Neuronal stem cell (in vitro differentiated cells): Measurements from ENCODE around the gene PCDH11X. TPM values are rescaled to one million over a fixed set of nuclear protein-coding genes. Genes with fewer than 3 reads are reported as not detected.
"Not testable (repeated sequence)": the region's sequence is repeated elsewhere in the genome, so short reads cannot be mapped to it uniquely, and the experiment has no call there.

ENCODE experiments used
- DNase-seq: peaks from one replicate; pipeline ENCODE4 v3.0.0-alpha.2; 2013; ENCODE audit warnings: low spot score
- H2AFZ ChIP-seq: one replicate; pipeline ENCODE4 v1.6.1; 2013; ENCODE audit warnings: mild to moderate bottlenecking, low read length, inconsistent platforms
- H2AK5ac ChIP-seq: 2 replicates; pipeline ENCODE4 v1.6.1; 2013; ENCODE audit warnings: low read depth, mild to moderate bottlenecking, inconsistent platforms, low read length, moderate library complexity, mixed read lengths
- H2BK120ac ChIP-seq: 2 replicates; pipeline ENCODE4 v1.6.1; 2013; ENCODE audit warnings: low read depth, mild to moderate bottlenecking, inconsistent platforms, low read length, moderate library complexity, mixed read lengths
- H2BK12ac ChIP-seq: one replicate; pipeline ENCODE4 v1.6.1; 2013; ENCODE audit warnings: low read length, inconsistent platforms
- H2BK15ac ChIP-seq: 2 replicates; pipeline ENCODE4 v1.6.1; 2013; ENCODE audit warnings: mild to moderate bottlenecking, low read length, inconsistent platforms, mixed read lengths
- H2BK5ac ChIP-seq: one replicate; pipeline ENCODE4 v1.6.1; 2013; ENCODE audit warnings: inconsistent platforms, mild to moderate bottlenecking, low read length, moderate library complexity
- H3K14ac ChIP-seq: one replicate; pipeline ENCODE4 v1.6.1; 2013; ENCODE audit warnings: low read length, inconsistent platforms
- H3K18ac ChIP-seq: 2 replicates; pipeline ENCODE4 v1.6.1; 2013; ENCODE audit warnings: low read length, inconsistent platforms
- H3K23ac ChIP-seq: 2 replicates; pipeline ENCODE4 v1.6.1; 2013; ENCODE audit warnings: low read depth, mild to moderate bottlenecking, mixed read lengths, low read length, inconsistent platforms; ENCODE audit not compliant: poor library complexity
- H3K27ac ChIP-seq: replicated peaks from 3 replicates; pipeline ENCODE4 v1.5.1; 2013; ENCODE audit warnings: low read length, inconsistent platforms
- H3K27me3 ChIP-seq, 3 experiments: 2 replicates each; pipeline ENCODE4 v1.6.1; 2013; ENCODE audit warnings: low read length in 3 of 3, mild to moderate bottlenecking in 2 of 3, inconsistent platforms in 1 of 3, low read depth in 1 of 3, mixed read lengths in 1 of 3, moderate library complexity in 1 of 3; ENCODE audit not compliant: control insufficient read depth in 3 of 3, insufficient read depth in 3 of 3
- H3K36me3 ChIP-seq, 2 donors: replicated peaks in 1 of 2; 2 replicates each; pipeline ENCODE4 v1.6.1; 2013; ENCODE audit warnings: low read length in 2 of 2; ENCODE audit not compliant: control insufficient read depth in 2 of 2, insufficient read depth in 2 of 2
- H3K4ac ChIP-seq: 2 replicates; pipeline ENCODE4 v1.6.1; 2013; ENCODE audit warnings: inconsistent platforms, mild to moderate bottlenecking, low read length, moderate library complexity
- H3K4me1 ChIP-seq, 2 donors: 1 replicate in 1 of 2; 2 replicates in 1 of 2; pipeline ENCODE4 v1.6.1; 2013; ENCODE audit warnings: low read length in 2 of 2, low read depth in 1 of 2; ENCODE audit not compliant: control insufficient read depth in 2 of 2, insufficient read depth in 1 of 2
- H3K4me2 ChIP-seq: one replicate; pipeline ENCODE4 v1.6.1; 2013; ENCODE audit warnings: mild to moderate bottlenecking, low read length, inconsistent platforms; ENCODE audit not compliant: insufficient read depth, poor library complexity, severe bottlenecking
- H3K4me3 ChIP-seq, 2 donors: 2 replicates each; pipeline ENCODE4 v1.5.1; 2013; ENCODE audit warnings: low read length in 2 of 2, mild to moderate bottlenecking in 2 of 2, inconsistent platforms in 1 of 2, moderate library complexity in 1 of 2
- H3K79me1 ChIP-seq: one replicate; pipeline ENCODE4 v1.6.1; 2013; ENCODE audit warnings: low read depth, mild to moderate bottlenecking, inconsistent platforms, low read length, moderate library complexity
- H3K9ac ChIP-seq: one replicate; pipeline ENCODE4 v1.6.1; 2013; ENCODE audit warnings: mild to moderate bottlenecking, low read depth, low read length, inconsistent platforms; ENCODE audit not compliant: poor library complexity
- H3K9me3 ChIP-seq, 2 donors: replicated peaks in 1 of 2; 2 replicates each; pipeline versions ENCODE3 to v1.6.1; 2013; ENCODE audit warnings: low read length in 2 of 2, mild to moderate bottlenecking in 2 of 2, inconsistent platforms in 1 of 2, low read depth in 1 of 2, mixed read lengths in 1 of 2, moderate library complexity in 1 of 2; ENCODE audit not compliant: control insufficient read depth in 2 of 2, insufficient read depth in 1 of 2
- H4K8ac ChIP-seq: one replicate; pipeline ENCODE4 v1.6.1; 2013; ENCODE audit warnings: low read depth, mild to moderate bottlenecking, inconsistent platforms, low read length, moderate library complexity
- H4K91ac ChIP-seq: one replicate; pipeline ENCODE4 v1.6.1; 2013; ENCODE audit warnings: low read length, low read depth, mild to moderate bottlenecking, inconsistent platforms; ENCODE audit not compliant: poor library complexity
- WGBS, 2 donors: extraction: QIAGEN DNeasy Blood & Tissue Kit; methylation state at CpG; one replicate each; pipeline ENCODE4 v1.1.7; 2013; ENCODE audit warnings: missing lambda C conversion rate in 2 of 2, mixed read lengths in 1 of 2; ENCODE audit not compliant: insufficient read length in 2 of 2, insufficient replicate concordance in 1 of 2; ENCODE audit errors: extremely low coverage in 2 of 2; 5-methylcytosine and 5-hydroxymethylcytosine counted together
- polyA plus RNA-seq, 2 experiments: library from polyadenylated mRNA; stranded (reverse); fragments of 200-250 nt; gene quantifications; one replicate each; pipeline ENCODE4 v1.2.3, GENCODE V29; 2013

The PCDH11X gene
- polyA plus RNA-seq (2013, experiment 1 of 2), result 3.0 TPM
- polyA plus RNA-seq (2013, experiment 2 of 2), result 2.8 TPM

- H3K27ac ChIP-seq, H3K23ac ChIP-seq, H2AFZ ChIP-seq, H3K9me3 ChIP-seq, H2AK5ac ChIP-seq, H4K8ac ChIP-seq, H2BK5ac ChIP-seq, H3K18ac ChIP-seq, H2BK12ac ChIP-seq, H3K14ac ChIP-seq, H3K4me1 ChIP-seq, H3K9ac ChIP-seq, H2BK15ac ChIP-seq, H2BK120ac ChIP-seq, H4K91ac ChIP-seq, H3K79me1 ChIP-seq, H3K4ac ChIP-seq, H3K36me3 ChIP-seq: not testable (repeated sequence)
- H3K4me3 ChIP-seq, result peak within 1 kb of the TSS in 1 of 2 donors; percentile 75
- H3K4me2 ChIP-seq, result peak within 1 kb of the TSS; percentile 18
- no CpG with 5 or more reads among the region's 24 CpGs for WGBS, 2 donors
- peaks cover 0 to 12% (median 0%) of the 10 kb centered on the region in 3 experiments for H3K27me3 ChIP-seq
- DNase-seq, result peak; percentile 35
These were observed at the start of gene PCDH11X for GRCh38 chrX:91779135-91779534. Gene PCDH11X (plus strand): TSS chrX:91779375. CDS start chrX:91835505, 56,130 bp downstream.

GRCh38 chrX:91747446-91747845, 31.7 kb upstream of the PCDH11X start:
- not testable (repeated sequence) for H2BK120ac ChIP-seq, H2BK15ac ChIP-seq, H4K8ac ChIP-seq, H3K27me3 ChIP-seq, H3K4me1 ChIP-seq, H3K79me1 ChIP-seq, H2BK12ac ChIP-seq, H2AFZ ChIP-seq, DNase-seq, H3K4ac ChIP-seq, H3K27ac ChIP-seq, H3K23ac ChIP-seq, H2BK5ac ChIP-seq, H3K4me3 ChIP-seq, H3K14ac ChIP-seq, H3K4me2 ChIP-seq, H3K18ac ChIP-seq, H4K91ac ChIP-seq, H3K36me3 ChIP-seq, H3K9ac ChIP-seq, H2AK5ac ChIP-seq, H3K9me3 ChIP-seq
- WGBS, 2 donors, result no CpG with 5 or more reads among the region's 4 CpGs

GRCh38 chrX:91753022-91753421, 26.2 kb upstream of the PCDH11X start:
- not testable (repeated sequence) for H3K36me3 ChIP-seq, H3K23ac ChIP-seq, H2AFZ ChIP-seq, H3K14ac ChIP-seq, H3K4me3 ChIP-seq, H3K9ac ChIP-seq, H3K4me2 ChIP-seq, H3K18ac ChIP-seq, H3K4me1 ChIP-seq, H3K4ac ChIP-seq, H3K9me3 ChIP-seq, H4K8ac ChIP-seq, H2BK15ac ChIP-seq, H4K91ac ChIP-seq, H2BK120ac ChIP-seq, DNase-seq, H3K79me1 ChIP-seq, H2AK5ac ChIP-seq, H2BK5ac ChIP-seq, H3K27me3 ChIP-seq, H3K27ac ChIP-seq, H2BK12ac ChIP-seq
- no CpG with 5 or more reads among the region's 17 CpGs for WGBS, 2 donors

GRCh38 chrX:91770619-91771488, 8.3 kb upstream of the PCDH11X start:
- not testable (repeated sequence) for H3K4me1 ChIP-seq, H3K9me3 ChIP-seq, H3K79me1 ChIP-seq, H4K91ac ChIP-seq, H3K9ac ChIP-seq, H3K18ac ChIP-seq, H2BK15ac ChIP-seq, H2AFZ ChIP-seq, H3K36me3 ChIP-seq, H3K27ac ChIP-seq, H3K4ac ChIP-seq, H4K8ac ChIP-seq, H3K4me3 ChIP-seq, DNase-seq, H2BK12ac ChIP-seq, H2AK5ac ChIP-seq, H2BK5ac ChIP-seq, H2BK120ac ChIP-seq, H3K23ac ChIP-seq, H3K14ac ChIP-seq, H3K27me3 ChIP-seq, H3K4me2 ChIP-seq
- no CpG with 5 or more reads among the region's 9 CpGs for WGBS, 2 donors
